Endothelial cell (in vitro differentiated cells): ENCODE measurements around the gene PXDN. TPM values are rescaled to one million over a fixed set of nuclear protein-coding genes. Genes with fewer than 3 reads are reported as not detected.

ENCODE experiments used
- DNase-seq: peaks from one replicate; pipeline ENCODE4 v3.0.0; 2021; ENCODE audit warnings: low spot score
- H3K27ac Mint-ChIP-seq: one replicate; pipeline ENCODE4 v1.8.0; 2021; ENCODE audit warnings: mixed read lengths, inconsistent platforms; ENCODE audit not compliant: unreplicated experiment
- H3K27me3 Mint-ChIP-seq: one replicate; pipeline ENCODE4 v1.8.0; 2021; ENCODE audit warnings: mild to moderate bottlenecking, moderate library complexity, mixed read lengths, inconsistent platforms; ENCODE audit not compliant: unreplicated experiment
- H3K36me3 Mint-ChIP-seq: one replicate; pipeline ENCODE4 v1.8.0; 2021; ENCODE audit warnings: mild to moderate bottlenecking, low read depth, mixed read lengths, inconsistent platforms; ENCODE audit not compliant: unreplicated experiment
- H3K4me1 Mint-ChIP-seq: one replicate; pipeline ENCODE4 v1.8.0; 2021; ENCODE audit warnings: mild to moderate bottlenecking, mixed read lengths, inconsistent platforms; ENCODE audit not compliant: unreplicated experiment
- H3K4me3 Mint-ChIP-seq: one replicate; pipeline ENCODE4 v1.8.0; 2021; ENCODE audit warnings: mild to moderate bottlenecking, mixed read lengths, inconsistent platforms; ENCODE audit not compliant: unreplicated experiment
- H3K9me3 Mint-ChIP-seq: one replicate; pipeline ENCODE4 v1.8.0; 2021; ENCODE audit warnings: mixed read lengths, inconsistent platforms; ENCODE audit not compliant: unreplicated experiment
- total RNA-seq: library from RNA; stranded (reverse); fragmentation: NEBNext Ultra II Directional; extraction: Animal tissue kit (Norgen Biotek cat#: 25700); gene quantifications from one replicate; pipeline ENCODE4 v1.2.1, GENCODE V29; 2021; ENCODE audit not compliant: unreplicated experiment
- TF ChIP-seq, protein P1 (sequence below): fragments of 200-600 bp; sonication (generic); IDR thresholded peaks from one replicate; pipeline ENCODE4 v1.5.0; 2021; ENCODE audit warnings: antibody characterized with exemption; ENCODE audit not compliant: unreplicated experiment

PXDN gene
- total RNA-seq, 1 donor from 2014 or later = 521 TPM

DNA sequence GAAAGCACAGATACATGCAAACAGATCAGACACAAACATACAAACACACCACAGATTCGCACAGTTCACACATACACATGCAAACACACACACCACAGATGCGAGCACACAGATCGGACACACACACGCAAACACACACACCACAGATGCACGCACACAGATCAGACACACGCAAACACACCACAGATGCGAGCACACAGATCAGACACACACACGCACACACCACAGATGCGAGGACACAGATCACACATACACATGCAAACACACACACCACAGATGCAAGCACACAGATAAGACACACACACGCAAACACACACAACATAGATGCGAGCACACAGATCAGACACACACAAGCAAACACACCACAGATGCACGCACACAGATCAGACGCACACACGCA, 149.0 kb downstream of the PXDN start:
- no peak for DNase-seq
- Mint-ChIP-seq H3K4me3 (no peak overlapping the region), H3K27me3 (peaks cover 2% of the 10 kb centered on the region), H3K9me3 (no peaks in the 10 kb centered on the region), H3K36me3 (no peaks in the 10 kb centered on the region), H3K4me1 (peaks cover 8% of the 10 kb centered on the region), H3K27ac (no peak overlapping the region)
- TF ChIP-seq, protein P1, sequence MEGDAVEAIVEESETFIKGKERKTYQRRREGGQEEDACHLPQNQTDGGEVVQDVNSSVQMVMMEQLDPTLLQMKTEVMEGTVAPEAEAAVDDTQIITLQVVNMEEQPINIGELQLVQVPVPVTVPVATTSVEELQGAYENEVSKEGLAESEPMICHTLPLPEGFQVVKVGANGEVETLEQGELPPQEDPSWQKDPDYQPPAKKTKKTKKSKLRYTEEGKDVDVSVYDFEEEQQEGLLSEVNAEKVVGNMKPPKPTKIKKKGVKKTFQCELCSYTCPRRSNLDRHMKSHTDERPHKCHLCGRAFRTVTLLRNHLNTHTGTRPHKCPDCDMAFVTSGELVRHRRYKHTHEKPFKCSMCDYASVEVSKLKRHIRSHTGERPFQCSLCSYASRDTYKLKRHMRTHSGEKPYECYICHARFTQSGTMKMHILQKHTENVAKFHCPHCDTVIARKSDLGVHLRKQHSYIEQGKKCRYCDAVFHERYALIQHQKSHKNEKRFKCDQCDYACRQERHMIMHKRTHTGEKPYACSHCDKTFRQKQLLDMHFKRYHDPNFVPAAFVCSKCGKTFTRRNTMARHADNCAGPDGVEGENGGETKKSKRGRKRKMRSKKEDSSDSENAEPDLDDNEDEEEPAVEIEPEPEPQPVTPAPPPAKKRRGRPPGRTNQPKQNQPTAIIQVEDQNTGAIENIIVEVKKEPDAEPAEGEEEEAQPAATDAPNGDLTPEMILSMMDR = no peak

DNA sequence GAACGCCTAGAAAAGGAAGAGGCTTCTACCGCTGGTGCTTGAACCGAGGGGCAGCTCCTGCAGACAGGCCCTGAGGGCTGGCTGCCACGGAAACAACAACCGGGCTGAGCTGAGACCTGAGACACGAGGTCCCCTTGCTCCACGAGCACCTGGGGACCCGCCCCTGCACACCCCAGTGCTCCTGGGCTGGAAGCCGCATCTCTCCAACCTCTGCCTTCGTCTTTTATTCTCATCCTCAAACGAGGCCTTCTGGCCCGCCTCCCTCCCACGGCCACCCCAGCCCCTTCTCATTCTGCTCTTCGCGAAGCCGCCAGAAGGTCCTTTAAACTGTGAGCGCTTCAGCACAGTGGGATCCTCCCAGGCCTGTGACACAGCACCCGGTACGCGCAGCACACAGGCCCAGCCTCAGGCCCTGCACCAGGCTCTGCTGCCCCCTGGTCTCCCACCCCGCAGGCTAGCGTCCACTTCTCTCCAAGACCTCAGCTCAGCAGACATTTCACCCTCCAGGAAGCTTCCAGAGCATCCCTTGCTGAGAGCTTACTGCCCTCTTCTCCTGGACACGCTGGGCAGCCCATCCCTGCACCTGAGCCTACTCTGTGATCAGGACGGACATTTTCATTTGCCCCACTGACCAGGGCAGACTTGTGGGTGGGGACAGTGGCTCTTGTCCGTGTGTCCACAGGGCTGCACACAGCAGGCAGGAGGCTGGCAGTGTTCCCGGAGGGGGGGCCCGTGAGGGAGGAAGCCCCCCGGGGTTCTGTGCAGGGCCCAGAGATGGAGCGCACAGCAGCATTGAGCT, 149.7 kb downstream of the PXDN start:
- H3K27me3 Mint-ChIP-seq = no peaks in the 10 kb centered on the region
- no peak overlapping the region for H3K4me3 Mint-ChIP-seq
- H3K27ac Mint-ChIP-seq = no peak overlapping the region
- TF ChIP-seq, protein P1 = no peak
- DNase-seq = no peak
- H3K36me3 Mint-ChIP-seq = no peaks in the 10 kb centered on the region
- H3K9me3 Mint-ChIP-seq = no peaks in the 10 kb centered on the region
- peaks cover 8% of the 10 kb centered on the region for H3K4me1 Mint-ChIP-seq

DNA sequence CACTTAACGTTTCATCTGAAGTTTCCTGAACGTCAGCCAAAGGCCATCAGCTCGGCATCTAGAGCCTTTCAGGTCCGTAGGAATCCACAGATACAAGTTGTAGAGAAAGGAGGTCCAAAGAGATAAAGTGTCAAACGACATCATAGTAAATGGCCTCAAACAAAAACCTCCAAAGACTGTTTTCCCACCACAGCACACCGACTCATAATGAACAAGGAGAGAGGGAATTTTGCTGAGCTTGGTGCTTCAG, 150.3 kb downstream of the PXDN start:
- no peaks in the 10 kb centered on the region for H3K9me3 Mint-ChIP-seq
- DNase-seq = no peak
- no peaks in the 10 kb centered on the region for H3K36me3 Mint-ChIP-seq
- H3K4me3 Mint-ChIP-seq = no peak overlapping the region
- TF ChIP-seq, protein P1 = no peak
- H3K27ac Mint-ChIP-seq = no peak overlapping the region
- no peaks in the 10 kb centered on the region for H3K27me3 Mint-ChIP-seq
- H3K4me1 Mint-ChIP-seq = peaks cover 12% of the 10 kb centered on the region

DNA sequence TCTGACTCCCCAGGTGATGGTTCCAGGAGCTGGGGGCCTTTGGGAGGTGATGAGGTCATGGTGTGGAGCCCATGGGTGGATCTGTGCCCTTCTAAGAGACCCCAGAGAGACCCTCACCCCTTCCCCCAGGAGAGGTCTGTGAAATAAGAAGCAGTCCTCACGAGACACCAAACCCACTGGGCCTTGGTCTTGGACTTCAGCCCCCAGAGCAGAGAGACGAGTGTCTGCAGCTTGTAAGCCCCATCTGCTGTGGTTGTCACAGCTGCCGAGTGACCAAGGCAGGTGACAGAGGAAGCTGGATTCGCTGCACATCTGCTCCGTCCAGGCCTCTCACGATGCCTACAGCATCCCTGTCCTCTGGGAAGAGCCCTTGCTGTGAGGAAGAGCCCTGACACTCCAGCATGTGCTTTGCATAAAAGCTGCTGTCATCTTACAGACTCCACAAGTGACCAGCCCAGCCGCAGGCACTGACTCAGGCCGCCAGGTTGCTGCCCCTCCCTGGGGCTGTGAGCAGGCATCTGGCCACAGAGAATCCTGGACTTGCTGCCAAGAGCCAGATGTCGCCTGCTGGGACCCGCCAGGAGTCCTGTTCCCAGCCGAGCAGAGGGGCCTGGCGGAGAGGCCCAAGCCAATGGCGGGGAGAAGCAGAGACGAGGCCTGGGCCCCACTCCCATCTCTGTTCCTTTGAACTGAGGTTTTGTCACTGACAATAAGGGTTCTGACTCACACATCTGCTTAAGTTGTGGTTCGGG, 150.8 kb downstream of the PXDN start:
- Mint-ChIP-seq H3K27me3 (peaks cover 1% of the 10 kb centered on the region), H3K9me3 (no peaks in the 10 kb centered on the region), H3K4me1 (peaks cover 12% of the 10 kb centered on the region), H3K27ac (no peak overlapping the region), H3K36me3 (no peaks in the 10 kb centered on the region), H3K4me3 (no peak overlapping the region)
- DNase-seq = no peak
- TF ChIP-seq, protein P1 = no peak
